Measurements from ENCODE around the gene BORCS6. TPM values are rescaled to one million over a fixed set of nuclear protein-coding genes. Genes with fewer than 3 reads are reported as not detected.
A peak's percentile ranks its signal among the peaks of the same experiment; 100 is the strongest.
"Not testable (repeated sequence)": the region's sequence is repeated elsewhere in the genome, so short reads cannot be mapped to it uniquely, and the experiment has no call there.

The BORCS6 gene
- polyA plus RNA-seq, 3 donors from 2014 or later = 24.0 to 38.8 (median 27.5) TPM

- DNase-seq = peak; percentile 89 to 91 (median 89)
- peaks cover 5 to 12% (median 10%) of the 10 kb centered on the region in 3 donors for H3K36me3 Mint-ChIP-seq
- H3K4me3 Mint-ChIP-seq = peak overlapping the region; percentile 92 to 98 (median 95)
- peak overlapping the region; percentile 95 to 99 (median 98) for H3K27ac Mint-ChIP-seq
- peaks cover 62 to 77% of the 10 kb centered on the region in 2 donors for H3K4me1 Mint-ChIP-seq
- peaks cover 40 to 57% (median 54%) of the 10 kb centered on the region in 3 donors for H3K27me3 Mint-ChIP-seq (ENCODE audit: low read depth in 3 of 3)
- peaks cover 0 to 12% (median 3%) of the 10 kb centered on the region in 6 donors for H3K9me3 Mint-ChIP-seq
These were observed 32.8 kb upstream of the BORCS6 start for GRCh38 chr17:8222630-8223355.

- DNase-seq = no peak
- H3K36me3 Mint-ChIP-seq = peaks cover 0 to 7% (median 5%) of the 10 kb centered on the region in 3 donors
- peaks cover 0 to 12% (median 3%) of the 10 kb centered on the region in 6 donors for H3K9me3 Mint-ChIP-seq
- peak overlapping the region; percentile 95 to 99 (median 98) for H3K27ac Mint-ChIP-seq
- H3K4me3 Mint-ChIP-seq = peak overlapping the region; percentile 92 to 98 (median 95)
- peaks cover 40 to 54% (median 54%) of the 10 kb centered on the region in 3 donors for H3K27me3 Mint-ChIP-seq (ENCODE audit: low read depth in 3 of 3)
- H3K4me1 Mint-ChIP-seq = peaks cover 61 to 72% of the 10 kb centered on the region in 2 donors
These were observed 32.3 kb upstream of the BORCS6 start for GRCh38 chr17:8222380-8222629.

- Mint-ChIP-seq H3K4me3 (peak overlapping the region; percentile 92 to 98 (median 95)), H3K27me3 (ENCODE audit: low read depth in 3 of 3) (peaks cover 37 to 50% (median 49%) of the 10 kb centered on the region in 3 donors), H3K36me3 (peaks cover 0 to 7% (median 0%) of the 10 kb centered on the region in 3 donors), H3K9me3 (peaks cover 0 to 12% (median 3%) of the 10 kb centered on the region in 6 donors), H3K27ac (peak overlapping the region; percentile 95 to 99 (median 98)), H3K4me1 (peaks cover 56 to 67% of the 10 kb centered on the region in 2 donors)
- peak; percentile 91 to 94 (median 94) for DNase-seq
These were observed 31.8 kb upstream of the BORCS6 start for GRCh38 chr17:8221663-8222379.

DNA sequence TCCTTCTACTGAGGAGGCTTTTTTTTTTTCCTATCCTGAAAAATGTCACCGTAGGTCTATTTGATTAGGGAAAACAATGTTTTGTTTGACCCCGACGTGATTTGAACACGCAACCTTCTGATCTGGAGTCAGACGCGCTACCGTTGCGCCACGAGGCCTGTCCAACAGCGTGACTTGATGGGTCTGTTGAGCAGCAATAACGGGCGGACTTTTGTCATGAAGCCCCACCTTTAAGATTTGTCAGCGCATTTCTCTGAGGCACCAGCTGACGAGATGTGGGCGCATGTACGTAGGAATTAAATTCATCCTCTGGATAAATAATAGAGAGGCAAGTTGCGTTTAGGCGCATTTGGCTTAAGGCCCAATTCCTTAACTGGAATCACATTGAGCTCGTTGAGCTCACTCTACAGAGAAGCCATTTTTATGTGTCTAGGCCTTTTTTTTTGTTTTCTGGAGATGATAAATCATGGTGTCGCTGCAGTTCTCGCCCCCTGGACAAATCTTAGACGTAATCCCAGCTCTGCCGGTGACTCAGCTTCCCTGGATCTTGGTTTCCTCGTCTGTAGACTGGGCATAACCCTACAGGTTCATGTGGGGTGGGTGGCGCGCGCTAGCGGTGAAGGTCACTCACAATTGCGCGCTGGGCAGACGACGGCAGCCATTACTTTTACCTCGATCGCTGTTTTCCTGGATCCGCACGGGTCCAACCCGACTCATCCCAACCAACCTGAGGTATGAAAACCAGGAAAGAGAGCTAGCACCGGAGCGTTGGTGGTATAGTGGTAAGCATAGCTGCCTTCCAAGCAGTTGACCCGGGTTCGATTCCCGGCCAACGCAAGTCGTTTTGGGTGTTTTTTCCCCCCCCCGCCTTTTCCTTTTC lies 31.0 kb upstream of the BORCS6 start:
- Mint-ChIP-seq H3K27me3 (ENCODE audit: low read depth in 3 of 3) (peaks cover 29 to 42% (median 41%) of the 10 kb centered on the region in 3 donors), H3K4me1 (peaks cover 48 to 59% of the 10 kb centered on the region in 2 donors), H3K27ac (peak overlapping the region; percentile 95 to 99 (median 98)), H3K4me3 (peak overlapping the region; percentile 92 to 98 (median 95)), H3K36me3 (peaks cover 0 to 7% (median 0%) of the 10 kb centered on the region in 3 donors), H3K9me3 (peaks cover 0 to 12% (median 2%) of the 10 kb centered on the region in 6 donors)
- DNase-seq = peak; percentile 82 to 89 (median 84)

DNA sequence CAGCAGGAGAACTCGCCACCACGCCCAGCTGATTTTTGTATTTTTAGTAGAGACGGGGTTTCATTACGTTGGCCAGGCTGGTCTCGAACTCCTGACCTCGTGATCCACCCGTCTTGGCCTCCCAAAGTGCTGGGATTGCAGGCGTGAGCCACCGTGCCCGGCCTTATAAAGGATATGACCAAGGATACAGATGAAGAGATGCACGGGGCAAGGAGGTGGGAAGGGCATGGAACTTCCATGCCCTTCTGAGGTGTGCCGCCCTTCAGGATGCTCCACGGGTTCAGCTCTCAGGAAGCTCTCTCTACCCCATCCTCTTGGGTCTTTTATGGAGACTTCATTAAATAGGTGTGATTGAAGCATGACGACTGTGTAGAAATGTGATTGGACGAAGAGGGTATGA lies 24.0 kb upstream of the BORCS6 start:
- not testable (repeated sequence) for H3K27ac Mint-ChIP-seq; H3K27me3 Mint-ChIP-seq (ENCODE audit: low read depth in 3 of 3); DNase-seq; H3K9me3 Mint-ChIP-seq; H3K36me3 Mint-ChIP-seq; H3K4me3 Mint-ChIP-seq
- peaks cover 17 to 22% of the 10 kb centered on the region in 2 donors for H3K4me1 Mint-ChIP-seq

DNA sequence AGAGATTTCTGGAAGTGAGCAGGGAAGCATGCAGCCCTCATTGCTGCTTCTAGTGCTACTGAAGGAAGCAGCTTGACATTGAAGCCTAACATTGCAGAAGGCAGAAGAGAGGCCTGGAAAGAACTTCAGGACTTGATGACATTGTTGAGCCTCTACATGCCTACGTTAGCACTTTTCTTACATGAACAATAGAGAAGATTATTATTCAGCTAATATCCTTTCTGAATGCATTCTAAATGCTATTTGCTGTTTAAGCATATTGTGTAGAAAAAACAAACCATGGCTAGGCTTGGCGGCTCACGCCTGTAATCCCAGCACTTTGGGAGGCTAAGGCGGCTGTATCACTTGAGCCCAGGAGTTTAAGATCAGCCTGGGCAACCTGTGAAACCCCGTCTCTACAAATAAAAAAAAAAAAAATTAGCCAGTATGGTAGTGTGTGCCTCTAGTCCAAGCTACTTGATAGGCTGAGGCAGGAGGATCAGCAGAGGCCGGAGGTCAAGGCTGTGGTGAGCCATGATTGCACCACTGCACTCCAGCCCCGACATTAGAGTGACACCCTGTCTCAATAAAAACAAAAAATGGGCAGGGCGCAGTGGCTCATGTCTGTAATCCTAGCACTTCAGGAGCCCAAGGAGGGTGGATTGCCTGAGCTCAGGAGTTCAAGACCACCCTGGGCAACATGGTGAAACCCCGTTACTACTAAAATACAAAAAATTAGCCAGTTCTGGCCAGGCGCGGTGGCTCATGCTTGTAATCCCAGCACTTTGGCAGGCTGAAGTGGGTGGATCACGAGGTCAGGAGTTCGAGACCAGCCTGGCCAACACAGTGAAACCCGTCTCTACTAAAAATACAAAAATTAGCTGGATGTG lies 22.6 kb upstream of the BORCS6 start:
- no peaks in the 10 kb centered on the region for H3K9me3 Mint-ChIP-seq
- H3K4me1 Mint-ChIP-seq = peaks cover 17 to 22% of the 10 kb centered on the region in 2 donors
- peaks cover 0 to 4% (median 0%) of the 10 kb centered on the region in 3 donors for H3K27me3 Mint-ChIP-seq (ENCODE audit: low read depth in 3 of 3)
- H3K27ac Mint-ChIP-seq = no peak overlapping the region
- DNase-seq = no peak
- no peaks in the 10 kb centered on the region for H3K36me3 Mint-ChIP-seq
- no peak overlapping the region for H3K4me3 Mint-ChIP-seq

DNA sequence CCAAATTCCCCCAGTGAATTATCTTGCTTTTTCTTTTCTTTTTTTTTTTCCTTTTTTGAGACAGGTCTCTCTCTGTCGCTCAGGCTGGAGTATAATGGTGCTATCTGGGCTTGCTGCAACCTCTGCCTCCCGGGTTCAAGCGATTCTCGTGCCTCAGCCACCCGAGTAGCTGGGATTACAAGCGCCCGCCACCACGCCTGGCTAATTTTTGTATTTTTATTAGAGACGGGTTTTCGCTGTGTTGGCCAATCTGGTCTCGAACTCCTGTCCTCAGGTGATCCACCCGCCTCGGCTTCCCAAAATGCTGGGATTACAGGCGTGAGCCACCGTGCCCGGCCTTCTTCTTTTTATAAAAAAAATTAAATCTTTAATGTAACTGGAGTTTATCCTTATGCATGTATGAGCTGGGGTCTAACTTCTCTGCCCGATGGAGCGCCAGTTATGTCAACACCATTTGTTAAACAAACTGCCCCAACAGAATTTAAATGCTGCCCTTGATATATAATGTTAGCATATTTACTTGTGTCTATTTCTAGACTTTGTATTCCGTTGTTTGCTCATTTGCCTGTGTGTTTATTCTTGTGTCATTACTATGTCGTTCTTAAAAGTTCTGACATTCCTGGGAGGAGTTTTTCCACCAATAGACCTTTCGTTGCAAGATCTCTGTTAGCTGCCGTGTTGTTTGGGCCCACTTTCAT lies 20.9 kb upstream of the BORCS6 start:
- no peaks in the 10 kb centered on the region for H3K9me3 Mint-ChIP-seq
- H3K4me3 Mint-ChIP-seq = peak overlapping the region; percentile 81 to 95 (median 93)
- H3K4me1 Mint-ChIP-seq = peaks cover 17 to 22% of the 10 kb centered on the region in 2 donors
- H3K27ac Mint-ChIP-seq = peak overlapping the region; percentile 78 to 93 (median 84)
- H3K36me3 Mint-ChIP-seq = no peaks in the 10 kb centered on the region
- peaks cover 0 to 4% (median 0%) of the 10 kb centered on the region in 3 donors for H3K27me3 Mint-ChIP-seq (ENCODE audit: low read depth in 3 of 3)
- no peak for DNase-seq

DNA sequence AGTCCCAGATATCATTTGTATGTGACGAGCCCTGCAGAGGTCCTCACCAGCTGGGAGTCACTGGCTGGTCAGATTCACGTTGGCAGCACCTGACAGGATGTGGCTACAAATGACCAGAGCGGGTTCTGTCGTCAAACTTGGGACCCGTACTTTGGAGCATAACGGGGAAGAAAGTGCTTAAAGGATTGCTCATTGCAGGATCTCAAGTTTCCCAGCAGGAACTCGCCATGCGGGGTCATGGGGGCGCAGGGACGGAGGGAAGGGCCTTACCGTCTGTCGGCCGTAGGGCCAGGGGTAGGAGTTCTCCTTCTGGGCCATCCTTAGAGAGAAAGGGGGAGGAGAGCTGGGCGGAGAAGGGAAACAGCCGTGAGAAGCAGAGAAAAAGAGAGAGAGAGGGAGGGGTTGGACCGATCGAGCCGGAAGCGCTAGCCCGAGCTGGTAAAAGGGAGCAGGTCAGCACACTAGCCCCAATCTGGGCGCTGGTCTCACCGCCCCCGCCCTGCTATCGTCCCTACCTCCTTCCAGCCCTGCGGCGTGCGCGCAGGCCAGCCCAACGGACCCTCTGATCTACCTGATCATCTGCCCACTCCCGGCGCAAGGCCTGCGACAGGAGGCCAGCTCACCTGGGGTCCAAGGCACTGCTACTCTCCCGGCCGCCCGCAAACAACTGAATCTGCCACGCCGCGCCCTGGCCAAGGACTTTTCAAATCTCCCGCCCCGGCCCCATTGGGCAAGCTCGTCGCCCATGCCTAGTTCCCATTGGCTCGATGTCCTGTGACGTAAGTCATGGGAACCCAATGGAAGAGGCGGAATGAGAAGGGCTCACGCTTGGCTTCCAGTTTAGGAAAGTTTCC lies 20.2 kb upstream of the BORCS6 start, which contains the start of gene AURKB:
Gene AURKB, minus strand, starts transcription at position 669 of the 854 bp plus-strand sequence. Its CDS starts 351 bp downstream, at position 318.
- no peaks in the 10 kb centered on the region for H3K36me3 Mint-ChIP-seq
- peaks cover 0 to 4% (median 0%) of the 10 kb centered on the region in 3 donors for H3K27me3 Mint-ChIP-seq (ENCODE audit: low read depth in 3 of 3)
- peak; percentile 90 to 93 (median 92) for DNase-seq
- H3K27ac Mint-ChIP-seq = peak within 1 kb of the TSS; percentile 78 to 93 (median 84)
- H3K4me1 Mint-ChIP-seq = peaks cover 17 to 22% of the 10 kb centered on the region in 2 donors
- H3K4me3 Mint-ChIP-seq = peak within 1 kb of the TSS; percentile 81 to 95 (median 93)
- H3K9me3 Mint-ChIP-seq = no peaks in the 10 kb centered on the region

DNA sequence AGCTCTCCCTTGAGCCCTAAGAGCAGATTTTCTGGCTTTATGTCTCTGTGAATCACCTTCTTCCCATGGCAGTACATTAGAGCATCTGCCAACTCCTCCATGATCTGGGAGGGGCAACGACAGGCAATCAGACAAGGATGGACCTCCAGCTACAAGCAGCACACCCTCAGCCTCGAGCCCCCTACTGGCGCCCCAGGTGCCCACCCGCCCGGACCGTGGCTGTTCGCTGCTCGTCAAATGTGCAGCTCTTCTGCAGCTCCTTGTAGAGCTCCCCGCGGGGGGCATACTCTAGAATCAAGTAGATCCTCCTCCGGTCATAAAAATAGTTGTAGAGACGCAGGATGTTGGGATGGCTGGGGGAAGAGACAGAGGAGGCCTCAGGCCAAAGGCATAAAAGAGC lies 16.6 kb upstream of the BORCS6 start:
- Mint-ChIP-seq H3K4me1 (peaks cover 16 to 20% of the 10 kb centered on the region in 2 donors), H3K27ac (peak overlapping the region in 1 of 6 donors; percentile 37), H3K36me3 (no peaks in the 10 kb centered on the region), H3K4me3 (no peak overlapping the region), H3K9me3 (no peaks in the 10 kb centered on the region), H3K27me3 (ENCODE audit: low read depth in 3 of 3) (peaks cover 0 to 4% (median 0%) of the 10 kb centered on the region in 3 donors)
- no peak for DNase-seq

GRCh38 chr17:8204761-8205555 lies 15.0 kb upstream of the BORCS6 start:
- Mint-ChIP-seq H3K27ac (peak overlapping the region in 1 of 6 donors; percentile 49), H3K36me3 (no peaks in the 10 kb centered on the region)

More at GRCh38 chr17:8204761-8205555, 15.0 kb upstream of the BORCS6 start:
- H3K9me3 Mint-ChIP-seq = no peaks in the 10 kb centered on the region
- H3K4me3 Mint-ChIP-seq = no peak overlapping the region
- H3K4me1 Mint-ChIP-seq = peaks cover 7 to 9% of the 10 kb centered on the region in 2 donors
- H3K27me3 Mint-ChIP-seq (ENCODE audit: low read depth in 3 of 3) = peaks cover 3 to 4% (median 4%) of the 10 kb centered on the region in 3 donors
- no peak for DNase-seq
